ENCODE measurements around the gene CEP72.

The CEP72 gene

DNA sequence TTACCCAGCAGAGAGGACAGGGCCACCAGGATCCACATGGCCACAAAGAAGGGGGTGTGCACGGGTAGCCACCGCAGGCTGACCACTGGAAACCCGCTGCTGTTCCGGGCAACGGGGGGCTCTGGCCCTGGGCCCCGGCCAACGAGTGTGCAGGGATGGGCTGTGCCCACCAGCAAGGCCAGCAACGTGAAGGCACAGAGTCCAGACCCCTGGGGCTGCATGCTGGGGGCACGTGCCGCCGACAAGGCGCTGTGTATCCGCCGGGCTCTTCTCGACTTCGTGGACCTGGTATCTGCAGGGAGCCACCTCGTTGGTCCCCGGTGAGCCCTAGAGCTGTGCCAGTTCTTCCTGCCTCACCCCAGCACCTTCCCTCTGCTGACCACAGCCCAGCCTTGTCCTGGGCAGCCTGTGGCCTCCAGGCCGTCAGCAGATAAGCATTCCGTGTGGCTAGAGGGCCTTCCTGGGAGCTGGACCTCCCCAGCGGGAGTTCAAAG is 42.2 kb upstream of the CEP72 start:
- TF ChIP-seq SP1 (IDR thresholded peaks at IDR 0.05) (no peak), ARNT (IDR thresholded peaks at IDR 0.05) (no peak), BHLHE40 (IDR thresholded peaks at IDR 0.05; ENCODE audit: borderline replicate concordance) (no peak), SUZ12 (IDR thresholded peaks at IDR 0.05) (no peak), HDGF (IDR thresholded peaks at IDR 0.05; ENCODE audit: borderline replicate concordance) (no peak), ELF4 (IDR thresholded peaks at IDR 0.05) (no peak), NFRKB (IDR thresholded peaks at IDR 0.05) (no peak), TARDBP (IDR thresholded peaks at IDR 0.05) (no peak), ZNF384 (IDR thresholded peaks at IDR 0.05) (no peak), L3MBTL2 (conservative IDR thresholded peaks at IDR 0.05) (no peak), FOXK2 (IDR thresholded peaks at IDR 0.05) (no peak), PKNOX1 (IDR thresholded peaks at IDR 0.05) (no peak)
- DNase-seq (ENCODE audit: extremely low spot score) = no peak
- ChIA-PET CTCF (no interaction called here), POLR2A (no interaction called here)

DNA sequence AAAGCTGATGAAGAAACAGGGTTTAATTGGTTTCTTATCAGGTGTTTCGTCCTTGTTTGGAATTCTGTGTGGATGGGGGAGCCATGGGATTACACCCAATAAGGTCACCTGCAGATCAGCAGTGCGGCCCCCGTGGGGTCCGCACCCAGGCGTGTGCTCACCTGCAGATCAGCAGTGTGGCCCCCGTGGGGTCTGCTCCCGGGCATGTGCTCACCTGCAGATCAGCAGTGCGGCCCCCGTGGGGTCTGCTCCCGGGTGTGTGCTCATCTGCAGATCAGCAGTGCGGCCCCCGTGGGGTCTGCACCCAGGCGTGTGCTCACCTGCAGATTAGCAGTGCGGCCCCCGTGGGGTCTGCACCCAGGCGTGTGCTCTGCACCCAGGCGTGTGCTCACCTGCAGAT is 41.7 kb upstream of the CEP72 start:
- ChIA-PET POLR2A (no interaction called here), CTCF (no interaction called here)
- no peak for DNase-seq (ENCODE audit: extremely low spot score)
- TF ChIP-seq NFRKB (IDR thresholded peaks at IDR 0.05) = no peak
- TF ChIP-seq CTBP1 (IDR thresholded peaks at IDR 0.05; ENCODE audit: borderline replicate concordance) = no peak

- ChIA-PET POLR2A (no interaction called here), CTCF (no interaction called here)
- TF ChIP-seq HDGF (IDR thresholded peaks at IDR 0.05; ENCODE audit: borderline replicate concordance) = no peak
- TF ChIP-seq PKNOX1 (IDR thresholded peaks at IDR 0.05) = no peak
- TF ChIP-seq L3MBTL2 (conservative IDR thresholded peaks at IDR 0.05) = no peak
- TF ChIP-seq TARDBP (IDR thresholded peaks at IDR 0.05) = no peak
- TF ChIP-seq ZNF384 (IDR thresholded peaks at IDR 0.05) = no peak
- TF ChIP-seq SP1 (IDR thresholded peaks at IDR 0.05) = no peak
- no peak for TF ChIP-seq FOXK2 (IDR thresholded peaks at IDR 0.05)
- TF ChIP-seq LEF1 (IDR thresholded peaks at IDR 0.05; ENCODE audit: borderline replicate concordance) = no peak
- TF ChIP-seq SUZ12 (IDR thresholded peaks at IDR 0.05) = no peak
- TF ChIP-seq BHLHE40 (IDR thresholded peaks at IDR 0.05; ENCODE audit: borderline replicate concordance) = no peak
- TF ChIP-seq ELF4 (IDR thresholded peaks at IDR 0.05) = no peak
- TF ChIP-seq NFRKB (IDR thresholded peaks at IDR 0.05) = no peak
- TF ChIP-seq FOXA1 (IDR thresholded peaks at IDR 0.05) = no peak
- no peak for TF ChIP-seq FOXM1 (IDR thresholded peaks at IDR 0.05; ENCODE audit: borderline replicate concordance)
- DNase-seq (ENCODE audit: extremely low spot score) = no peak
Measured at GRCh38 chr5:570886-571285, 41.3 kb upstream of the CEP72 start.

DNA sequence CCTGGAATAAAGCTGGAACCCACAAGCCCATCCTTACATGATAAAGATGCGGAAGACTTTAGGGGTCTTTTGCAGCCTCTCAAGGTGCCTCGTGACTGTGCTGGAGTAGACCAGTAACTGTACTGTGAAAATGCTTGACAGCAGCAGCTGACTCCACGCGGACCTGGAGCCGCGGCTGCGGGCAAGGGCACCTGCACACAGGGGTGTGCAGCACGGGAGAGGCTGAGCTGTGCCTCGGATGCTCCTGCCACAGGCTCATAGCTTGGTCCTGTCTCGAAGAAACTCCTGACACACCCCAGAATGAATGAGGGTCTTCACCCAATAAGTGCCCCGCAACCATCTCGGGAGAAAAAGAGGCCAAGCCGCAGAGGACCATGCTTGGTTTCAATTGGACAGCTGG is 40.3 kb upstream of the CEP72 start:
- CTCF ChIA-PET = no interaction called here
- DNase-seq (ENCODE audit: extremely low spot score) = no peak
- TF ChIP-seq SP1 (IDR thresholded peaks at IDR 0.05) (no peak), ELF4 (IDR thresholded peaks at IDR 0.05) (no peak), ZNF384 (IDR thresholded peaks at IDR 0.05) (no peak), FOXM1 (IDR thresholded peaks at IDR 0.05; ENCODE audit: borderline replicate concordance) (no peak)
- POLR2A ChIA-PET = no interaction called here

DNA sequence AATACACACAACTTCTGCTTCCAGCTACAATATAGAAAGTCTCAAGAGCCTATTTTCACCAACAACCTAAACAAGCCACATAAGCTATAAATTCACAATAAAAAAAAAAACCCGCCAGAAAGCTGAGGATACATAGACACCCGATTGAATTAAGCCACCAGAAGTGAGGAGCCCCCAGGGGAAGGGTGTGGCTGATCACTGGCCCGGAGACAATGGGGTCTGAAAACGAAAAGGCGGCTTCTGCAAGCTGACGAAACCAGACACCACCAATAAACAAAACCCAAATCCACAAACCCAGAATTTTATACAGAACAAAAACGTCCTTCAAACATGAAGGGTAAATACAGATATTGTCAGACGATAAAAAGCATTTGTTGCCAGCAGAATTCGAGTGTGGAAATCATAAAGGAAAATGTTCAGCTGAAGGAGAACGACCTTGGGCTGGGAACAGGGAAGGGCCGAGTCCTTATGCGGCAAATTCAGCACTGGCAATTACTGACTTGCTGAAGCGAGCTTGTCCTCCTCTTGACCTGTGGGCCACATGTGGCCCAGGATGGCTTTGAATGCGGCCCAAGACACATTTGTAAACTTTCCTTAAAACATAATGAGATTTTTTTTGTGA is 39.6 kb upstream of the CEP72 start:
- no peak for DNase-seq (ENCODE audit: extremely low spot score)
- POLR2A ChIA-PET = no interaction called here
- CTCF ChIA-PET = interaction anchor here (0.6 to 1.0 kb wide), 2 partner anchors 50 to 255 kb away, joined by 4 read pairs; no protein-coding TSS in a partner anchor

GRCh38 chr5:573206-573605 is 38.9 kb upstream of the CEP72 start:
- TF ChIP-seq FOXK2 (IDR thresholded peaks at IDR 0.05) (no peak), SP1 (IDR thresholded peaks at IDR 0.05) (no peak), BHLHE40 (IDR thresholded peaks at IDR 0.05; ENCODE audit: borderline replicate concordance) (no peak), PKNOX1 (IDR thresholded peaks at IDR 0.05) (no peak), SUZ12 (IDR thresholded peaks at IDR 0.05) (no peak), L3MBTL2 (conservative IDR thresholded peaks at IDR 0.05) (no peak), HDGF (IDR thresholded peaks at IDR 0.05; ENCODE audit: borderline replicate concordance) (no peak), FOXM1 (IDR thresholded peaks at IDR 0.05; ENCODE audit: borderline replicate concordance) (no peak), ZNF384 (IDR thresholded peaks at IDR 0.05) (no peak)
- no peak for DNase-seq (ENCODE audit: extremely low spot score)
- CTCF ChIA-PET = interaction anchor here (0.6 to 1.0 kb wide), 2 partner anchors 50 to 256 kb away, joined by 4 read pairs; no protein-coding TSS in a partner anchor
- POLR2A ChIA-PET = no interaction called here

More for the DNA sequence above, 39.6 kb upstream of the CEP72 start:
- TF ChIP-seq PKNOX1 (IDR thresholded peaks at IDR 0.05) = no peak
- TF ChIP-seq TARDBP (IDR thresholded peaks at IDR 0.05) = no peak
- TF ChIP-seq ELF4 (IDR thresholded peaks at IDR 0.05) = no peak
- TF ChIP-seq L3MBTL2 (conservative IDR thresholded peaks at IDR 0.05) = no peak
- no peak for TF ChIP-seq LEF1 (IDR thresholded peaks at IDR 0.05; ENCODE audit: borderline replicate concordance)
- TF ChIP-seq ARNT (IDR thresholded peaks at IDR 0.05) = no peak
- no peak for TF ChIP-seq FOXK2 (IDR thresholded peaks at IDR 0.05)
- no peak for TF ChIP-seq FOXM1 (IDR thresholded peaks at IDR 0.05; ENCODE audit: borderline replicate concordance)
- TF ChIP-seq HDGF (IDR thresholded peaks at IDR 0.05; ENCODE audit: borderline replicate concordance) = no peak
